ENCODE measurements around the gene TMEM229B.

GRCh38 chr14:67463900-67464299 lies 24.6 kb downstream of the TMEM229B start:
- TF ChIP-seq CTCF (IDR thresholded peaks at IDR 0.05), result no peak
- no peak for TF ChIP-seq EZH2 (IDR thresholded peaks at IDR 0.05; ENCODE audit: borderline replicate concordance, insufficient read depth, low read depth, low read length, poor library complexity, severe bottlenecking)
